ENCODE data around the gene PTPMT1.
"Not testable (repeated sequence)": the region's sequence is repeated elsewhere in the genome, so short reads cannot be mapped to it uniquely, and the experiment has no call there.

Gene PTPMT1

GRCh38 chr11:47546274-47546673, 19.1 kb upstream of the PTPMT1 start:
- DNase-seq (ENCODE audit: low read depth in 2 of 2) = not testable (repeated sequence)

GRCh38 chr11:47550288-47551047, 14.9 kb upstream of the PTPMT1 start:
- DNase-seq (ENCODE audit: low read depth in 2 of 2) = no peak

GRCh38 chr11:47551086-47551485, 14.3 kb upstream of the PTPMT1 start:
- no peak for DNase-seq (ENCODE audit: low read depth in 2 of 2)

DNA sequence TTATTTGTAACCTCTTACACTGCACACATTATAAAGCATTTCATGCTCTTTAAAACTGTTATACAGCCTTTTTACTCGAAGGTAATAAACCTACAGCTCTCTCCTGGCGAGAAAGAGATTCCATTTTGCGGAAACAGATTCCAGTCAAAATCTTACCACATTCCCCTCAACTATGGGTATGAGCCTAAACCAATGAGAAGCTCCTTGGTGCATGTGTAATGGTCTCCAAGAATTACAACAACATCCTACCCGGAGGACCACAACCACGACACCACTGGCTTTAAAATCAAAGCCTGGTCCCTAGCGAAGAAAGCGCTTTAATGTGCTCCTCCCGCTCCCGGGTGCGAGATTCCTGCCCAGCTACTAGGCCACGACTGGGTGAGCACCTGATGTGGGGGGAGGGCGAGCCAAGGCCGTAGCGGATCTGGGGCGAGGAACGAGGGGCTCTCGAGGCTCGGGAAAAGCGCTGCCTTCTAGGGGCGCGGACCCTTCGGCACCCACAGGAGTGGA, 13.3 kb upstream of the PTPMT1 start:
- DNase-seq (ENCODE audit: low read depth in 2 of 2) = no peak

DNA sequence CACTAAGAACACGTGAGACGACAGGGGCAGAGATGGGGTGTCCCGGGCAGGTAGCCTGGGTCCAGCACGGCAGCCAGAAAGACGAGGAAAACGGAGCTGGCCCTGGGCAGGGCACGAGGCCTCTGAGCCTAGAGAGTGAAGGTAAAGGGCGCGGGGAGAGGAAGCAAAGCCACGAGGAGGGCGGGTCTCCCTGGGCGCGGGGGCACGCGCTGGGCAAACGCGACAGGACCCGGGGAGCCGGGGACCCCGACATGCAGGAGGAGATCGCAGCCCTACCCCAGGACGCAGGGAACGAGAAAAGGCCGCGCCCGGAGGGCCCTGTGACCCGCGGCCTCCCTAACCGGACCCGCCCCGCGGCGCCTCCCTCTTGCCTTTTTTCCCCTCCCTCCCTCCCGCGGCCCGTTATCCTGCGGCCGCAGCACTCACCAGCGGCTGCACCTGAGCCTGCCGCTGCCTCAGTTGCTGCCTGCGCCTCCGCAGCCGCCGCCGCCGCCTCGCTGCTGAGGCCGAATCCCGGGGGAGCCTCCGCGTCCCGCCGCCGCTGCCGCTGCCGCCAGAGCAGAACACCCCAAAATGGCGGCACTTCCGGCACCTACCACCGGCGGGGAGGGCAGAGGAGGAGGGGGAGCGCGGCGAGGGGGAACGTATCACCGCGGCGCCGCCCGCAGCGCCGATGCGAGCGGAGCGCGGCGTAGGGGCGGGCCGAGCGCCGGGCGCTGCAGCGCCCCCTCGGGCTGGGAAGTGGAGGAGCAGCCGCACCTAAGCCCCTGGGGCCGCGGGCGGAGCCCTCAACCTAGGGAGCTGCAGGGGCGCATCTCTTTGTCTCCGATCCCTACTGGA, 12.6 kb upstream of the PTPMT1 start, which contains the start of gene CELF1:
Gene CELF1, minus strand, starts transcription at position 567 of the 840 bp plus-strand sequence. CDS start 53,609 bp downstream, outside the sequence.
- peak; percentile 79 to 83 for DNase-seq (ENCODE audit: low read depth in 2 of 2)

- DNase-seq (ENCODE audit: low read depth in 2 of 2) = no peak
Observed at GRCh38 chr11:47553406-47553743, 12.0 kb upstream of the PTPMT1 start.

- not testable (repeated sequence) for DNase-seq (ENCODE audit: low read depth in 2 of 2)
Observed at GRCh38 chr11:47557004-47557403, 8.4 kb upstream of the PTPMT1 start.

- DNase-seq (ENCODE audit: low read depth in 2 of 2) = no peak
Observed at GRCh38 chr11:47558695-47559094, 6.7 kb upstream of the PTPMT1 start.

- no peak for DNase-seq (ENCODE audit: low read depth in 2 of 2)
Observed at GRCh38 chr11:47560426-47560825, 5.0 kb upstream of the PTPMT1 start.

GRCh38 chr11:47562393-47562792, 3.0 kb upstream of the PTPMT1 start:
- not testable (repeated sequence) for DNase-seq (ENCODE audit: low read depth in 2 of 2)

DNA sequence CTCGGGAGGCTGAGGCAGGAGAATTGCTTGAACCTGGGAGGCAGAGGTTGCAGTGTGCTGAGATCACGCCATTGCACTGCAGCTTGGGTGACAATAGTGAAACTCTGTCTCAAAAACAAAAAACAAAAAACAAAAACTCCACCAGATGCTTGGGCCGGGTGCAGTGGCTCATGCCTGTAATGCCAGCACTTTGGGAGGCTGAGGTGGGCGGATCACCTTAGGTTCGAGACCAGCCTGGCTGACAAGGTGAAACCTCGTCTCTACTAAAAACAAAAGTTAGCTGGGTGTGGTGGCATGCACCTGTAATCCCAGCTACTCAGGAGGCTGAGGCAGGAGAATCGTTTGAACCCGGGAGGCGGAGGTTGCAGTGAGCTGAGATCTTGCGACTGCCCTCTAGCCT, 1.0 kb upstream of the PTPMT1 start:
- not testable (repeated sequence) for DNase-seq (ENCODE audit: low read depth in 2 of 2)

GRCh38 chr11:47564933-47565339, 463 bp upstream of the PTPMT1 start:
- DNase-seq (ENCODE audit: low read depth in 2 of 2) = no peak

GRCh38 chr11:47566149-47566698, 825 bp downstream of the PTPMT1 start:
- DNase-seq (ENCODE audit: low read depth in 2 of 2) = no peak

DNA sequence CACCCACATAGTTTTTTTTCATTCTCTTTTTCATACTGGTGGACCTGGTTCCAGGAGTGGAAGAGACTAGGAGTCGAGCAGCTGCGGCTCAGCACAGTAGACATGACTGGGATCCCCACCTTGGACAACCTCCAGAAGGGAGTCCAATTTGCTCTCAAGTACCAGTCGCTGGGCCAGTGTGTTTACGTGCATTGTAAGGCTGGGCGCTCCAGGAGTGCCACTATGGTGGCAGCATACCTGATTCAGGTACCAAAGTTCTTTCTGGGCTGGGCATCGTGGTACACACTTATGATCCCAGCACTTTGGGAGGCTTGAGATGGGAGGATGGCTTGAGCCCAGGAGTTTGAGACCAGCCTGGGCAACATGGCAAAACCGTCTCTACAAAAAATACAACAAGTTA, 4.2 kb downstream of the PTPMT1 start:
- DNase-seq (ENCODE audit: low read depth in 2 of 2) = no peak

DNA sequence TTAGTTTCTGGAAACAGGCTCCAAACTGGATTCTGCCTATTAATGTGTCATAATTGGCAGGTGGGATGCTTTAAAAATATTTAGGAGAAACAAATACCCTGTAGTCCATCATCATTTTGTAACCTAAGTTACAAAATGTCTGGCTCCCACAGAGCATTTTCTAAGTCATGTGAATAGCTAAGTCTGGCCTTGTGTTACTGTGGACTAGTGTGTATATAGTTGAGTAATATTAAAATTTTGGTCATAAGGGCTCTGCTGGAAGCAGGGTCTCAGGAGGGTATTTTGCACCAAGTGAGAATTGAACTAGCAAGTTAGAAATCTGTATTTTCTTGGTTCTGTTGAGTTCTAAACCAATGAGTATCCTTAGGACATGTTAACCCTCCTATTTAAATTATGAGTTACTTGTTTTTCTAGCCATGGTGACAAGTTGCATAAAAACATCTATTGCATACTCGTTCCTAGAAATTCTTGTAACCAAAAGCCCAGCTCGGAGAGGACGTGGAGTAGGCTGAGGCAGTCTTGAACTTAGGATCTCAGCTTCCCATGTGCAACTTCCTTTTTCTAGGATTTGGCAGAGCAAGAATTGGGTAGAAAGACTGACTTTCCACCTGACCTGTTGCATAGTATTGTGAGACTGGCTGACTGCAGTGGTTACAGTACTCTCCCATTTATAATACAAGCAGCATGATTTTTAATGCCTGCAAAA, 5.4 kb downstream of the PTPMT1 start:
- DNase-seq (ENCODE audit: low read depth in 2 of 2) = no peak

GRCh38 chr11:47571357-47571729, 5.9 kb downstream of the PTPMT1 start:
- DNase-seq (ENCODE audit: low read depth in 2 of 2) = no peak

DNA sequence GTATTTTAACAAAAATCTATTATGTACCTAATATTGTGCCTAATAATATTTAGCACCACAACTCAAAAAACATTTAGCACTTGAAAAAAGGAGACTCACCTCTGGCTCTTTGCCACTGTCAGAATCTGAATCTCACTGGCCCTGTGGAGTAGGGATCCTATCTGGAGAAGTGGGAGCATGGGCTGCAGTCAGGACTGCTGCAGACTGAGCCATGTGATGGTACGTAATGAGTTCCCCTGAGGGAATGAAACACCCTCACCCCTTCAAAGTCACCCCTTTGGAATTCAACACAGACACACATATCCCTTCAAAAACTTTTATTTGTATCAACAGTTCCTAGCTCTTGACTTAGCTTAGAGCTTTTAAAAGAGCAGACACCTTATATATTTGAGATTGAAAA, 6.5 kb downstream of the PTPMT1 start:
- DNase-seq (ENCODE audit: low read depth in 2 of 2) = no peak

DNA sequence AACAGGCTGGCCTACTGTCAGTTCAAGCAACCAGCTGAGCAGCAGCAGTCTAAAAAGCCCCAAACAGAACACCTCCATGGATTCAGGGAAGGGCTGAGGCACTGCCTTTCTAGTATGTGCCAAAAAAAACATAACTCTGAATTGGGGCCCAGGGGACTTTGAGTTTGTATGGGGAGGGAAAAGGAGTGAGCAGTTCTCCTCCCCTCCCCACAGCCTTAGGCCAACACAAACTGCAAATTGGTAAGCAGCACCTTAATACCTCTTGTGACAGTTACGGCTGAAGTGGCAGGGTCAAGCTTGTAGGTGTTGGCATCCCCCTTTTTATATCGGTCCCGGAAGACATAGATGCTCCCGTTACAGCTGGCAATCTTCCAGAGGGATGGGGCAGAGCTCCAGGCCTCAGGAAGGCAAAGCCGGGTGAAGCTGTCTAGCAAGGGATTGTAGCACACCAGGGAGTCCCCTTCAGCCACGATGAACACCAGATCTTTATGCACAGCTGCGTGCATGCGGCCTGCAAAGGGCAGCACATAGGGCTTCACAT, 7.4 kb downstream of the PTPMT1 start:
- DNase-seq (ENCODE audit: low read depth in 2 of 2) = no peak

- no peak for DNase-seq (ENCODE audit: low read depth in 2 of 2)
Observed at GRCh38 chr11:47573321-47573720, 7.9 kb downstream of the PTPMT1 start.

DNA sequence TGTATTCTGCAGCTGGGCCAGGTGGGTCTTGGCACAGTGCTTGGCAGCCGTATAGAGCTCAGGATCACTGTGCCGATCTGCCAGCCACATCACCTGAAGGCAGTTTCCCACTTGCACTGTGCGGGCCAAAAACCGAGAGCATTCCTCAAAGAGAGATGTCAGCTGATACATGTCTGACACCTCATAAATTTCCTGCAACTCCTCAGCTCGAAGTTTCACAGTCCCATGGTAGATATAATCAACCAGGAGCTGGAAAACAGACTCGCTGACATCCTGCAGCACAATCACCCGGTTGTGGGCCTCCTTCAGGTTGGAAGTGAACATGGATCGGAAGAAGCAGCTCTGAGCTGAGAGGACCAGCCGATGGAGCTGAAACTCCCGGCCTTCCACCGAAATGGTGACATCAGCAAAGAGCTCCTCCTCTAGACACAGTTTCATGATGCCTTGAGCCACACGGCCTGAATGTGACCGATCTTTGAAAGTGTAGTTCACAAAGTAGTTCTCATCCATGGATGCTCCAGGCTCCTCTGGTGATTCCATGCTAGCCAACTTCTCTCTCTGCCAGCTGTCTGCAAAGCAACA, 12.2 kb downstream of the PTPMT1 start:
- DNase-seq (ENCODE audit: low read depth in 2 of 2) = no peak

Measured in activated CD8-positive, alpha-beta memory T cell treated with anti-CD3 and anti-CD28 coated beads for 4 hours (primary cell).